Measurements from ENCODE around the gene NAALADL2. TPM values are rescaled to one million over a fixed set of nuclear protein-coding genes. Genes with fewer than 3 reads are reported as not detected.

Gene NAALADL2
- polyA plus RNA-seq, 1 donor from 2014 or later = 1.6 TPM

GRCh38 chr3:175836617-175837016, 977.5 kb downstream of the NAALADL2 start:
- no peak overlapping the region for H3K27ac ChIP-seq (ENCODE audit: low read length)
- no peaks in the 10 kb centered on the region for H3K79me2 ChIP-seq (replicated peaks; ENCODE audit: insufficient read depth, low read length)
- no peaks in the 10 kb centered on the region for H3K36me3 ChIP-seq (ENCODE audit: insufficient read depth, low read length)
- H3K9me3 ChIP-seq (ENCODE audit: low read length) = no peaks in the 10 kb centered on the region
- H3K27me3 ChIP-seq (ENCODE audit: insufficient read depth, low read depth, low read length) = no peaks in the 10 kb centered on the region
- no peaks in the 10 kb centered on the region for H3K9me2 ChIP-seq (ENCODE audit: insufficient read depth, low read length)
- no peak overlapping the region for H3K4me2 ChIP-seq (ENCODE audit: low read length)
- H3F3A ChIP-seq (ENCODE audit: insufficient read depth, low read length, poor library complexity, severe bottlenecking) = no peaks in the 10 kb centered on the region
- no peak overlapping the region for H3K4me3 ChIP-seq (ENCODE audit: low read length)
- no peak overlapping the region for H3K9ac ChIP-seq (ENCODE audit: low read length)
- no peaks in the 10 kb centered on the region for H4K20me1 ChIP-seq (ENCODE audit: insufficient read depth)
- H2AFZ ChIP-seq (ENCODE audit: low read depth, low read length) = no peak overlapping the region
- TF ChIP-seq MXI1 (conservative IDR thresholded peaks at IDR 0.05; ENCODE audit: poor library complexity, severe bottlenecking) = no peak

GRCh38 chr3:175837962-175838361, 978.8 kb downstream of the NAALADL2 start:
- Histone ChIP-seq H3K9me3 (ENCODE audit: low read length) (no peaks in the 10 kb centered on the region), H3K36me3 (ENCODE audit: insufficient read depth, low read length) (no peaks in the 10 kb centered on the region), H3K9ac (ENCODE audit: low read length) (no peak overlapping the region), H3K4me2 (ENCODE audit: low read length) (no peak overlapping the region), H3F3A (ENCODE audit: insufficient read depth, low read length, poor library complexity, severe bottlenecking) (no peaks in the 10 kb centered on the region), H4K20me1 (ENCODE audit: insufficient read depth) (no peaks in the 10 kb centered on the region), H3K27ac (ENCODE audit: low read length) (no peak overlapping the region), H3K27me3 (ENCODE audit: insufficient read depth, low read depth, low read length) (no peaks in the 10 kb centered on the region), H3K4me3 (ENCODE audit: low read length) (no peak overlapping the region), H2AFZ (ENCODE audit: low read depth, low read length) (no peak overlapping the region), H3K79me2 (replicated peaks; ENCODE audit: insufficient read depth, low read length) (no peaks in the 10 kb centered on the region), H3K9me2 (ENCODE audit: insufficient read depth, low read length) (no peaks in the 10 kb centered on the region)
- no peak for TF ChIP-seq EP300 (conservative IDR thresholded peaks at IDR 0.05; ENCODE audit: poor library complexity, severe bottlenecking)
- no peak for TF ChIP-seq RAD21 (conservative IDR thresholded peaks at IDR 0.05)
- no peak for TF ChIP-seq EZH2 (IDR thresholded peaks at IDR 0.05; ENCODE audit: borderline replicate concordance, insufficient read depth, low read length, poor library complexity, severe bottlenecking)
- TF ChIP-seq TAF1 (IDR thresholded peaks at IDR 0.05; ENCODE audit: low read depth) = no peak
- no peak for TF ChIP-seq MXI1 (conservative IDR thresholded peaks at IDR 0.05; ENCODE audit: poor library complexity, severe bottlenecking)

DNA sequence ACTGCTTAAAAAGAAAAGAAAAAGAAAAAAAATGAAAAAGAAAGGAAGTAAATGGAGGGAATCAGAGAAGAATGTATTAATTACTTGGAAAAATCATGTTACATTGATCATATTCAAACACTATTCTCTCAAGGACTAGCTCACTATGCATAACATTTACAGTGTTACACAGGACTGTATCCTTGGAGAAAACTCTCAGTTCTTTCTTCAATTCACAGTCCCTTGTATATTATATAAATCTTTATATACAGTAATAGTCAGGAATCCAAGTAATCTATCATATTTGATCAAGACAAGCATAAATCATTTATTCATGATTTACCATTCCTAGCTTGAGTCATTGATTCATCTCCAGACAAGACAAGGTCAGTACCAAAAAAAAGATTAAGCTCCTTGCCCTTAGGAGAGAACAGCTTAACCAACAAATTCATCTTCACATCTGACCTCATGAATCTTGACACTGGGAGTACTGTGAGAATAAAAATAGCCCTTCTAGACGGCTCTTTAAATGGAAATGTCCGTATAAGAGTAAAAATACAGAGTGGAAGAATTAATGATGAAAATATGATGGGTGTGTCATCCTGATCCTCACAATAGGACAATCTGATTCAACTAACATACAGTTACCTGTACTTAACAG, 980.4 kb downstream of the NAALADL2 start:
- H3K4me2 ChIP-seq (ENCODE audit: low read length) = no peak overlapping the region
- no peak overlapping the region for H3K4me3 ChIP-seq (ENCODE audit: low read length)
- no peak overlapping the region for H3K27ac ChIP-seq (ENCODE audit: low read length)

More for the DNA sequence above, 980.4 kb downstream of the NAALADL2 start:
- H3K36me3 ChIP-seq (ENCODE audit: insufficient read depth, low read length) = no peaks in the 10 kb centered on the region
- H3F3A ChIP-seq (ENCODE audit: insufficient read depth, low read length, poor library complexity, severe bottlenecking) = no peaks in the 10 kb centered on the region
- H4K20me1 ChIP-seq (ENCODE audit: insufficient read depth) = no peaks in the 10 kb centered on the region
- no peak overlapping the region for H2AFZ ChIP-seq (ENCODE audit: low read depth, low read length)
- H3K27me3 ChIP-seq (ENCODE audit: insufficient read depth, low read depth, low read length) = no peaks in the 10 kb centered on the region
- no peak overlapping the region for H3K9ac ChIP-seq (ENCODE audit: low read length)
- H3K79me2 ChIP-seq (replicated peaks; ENCODE audit: insufficient read depth, low read length) = no peaks in the 10 kb centered on the region
- TF ChIP-seq, protein P1, sequence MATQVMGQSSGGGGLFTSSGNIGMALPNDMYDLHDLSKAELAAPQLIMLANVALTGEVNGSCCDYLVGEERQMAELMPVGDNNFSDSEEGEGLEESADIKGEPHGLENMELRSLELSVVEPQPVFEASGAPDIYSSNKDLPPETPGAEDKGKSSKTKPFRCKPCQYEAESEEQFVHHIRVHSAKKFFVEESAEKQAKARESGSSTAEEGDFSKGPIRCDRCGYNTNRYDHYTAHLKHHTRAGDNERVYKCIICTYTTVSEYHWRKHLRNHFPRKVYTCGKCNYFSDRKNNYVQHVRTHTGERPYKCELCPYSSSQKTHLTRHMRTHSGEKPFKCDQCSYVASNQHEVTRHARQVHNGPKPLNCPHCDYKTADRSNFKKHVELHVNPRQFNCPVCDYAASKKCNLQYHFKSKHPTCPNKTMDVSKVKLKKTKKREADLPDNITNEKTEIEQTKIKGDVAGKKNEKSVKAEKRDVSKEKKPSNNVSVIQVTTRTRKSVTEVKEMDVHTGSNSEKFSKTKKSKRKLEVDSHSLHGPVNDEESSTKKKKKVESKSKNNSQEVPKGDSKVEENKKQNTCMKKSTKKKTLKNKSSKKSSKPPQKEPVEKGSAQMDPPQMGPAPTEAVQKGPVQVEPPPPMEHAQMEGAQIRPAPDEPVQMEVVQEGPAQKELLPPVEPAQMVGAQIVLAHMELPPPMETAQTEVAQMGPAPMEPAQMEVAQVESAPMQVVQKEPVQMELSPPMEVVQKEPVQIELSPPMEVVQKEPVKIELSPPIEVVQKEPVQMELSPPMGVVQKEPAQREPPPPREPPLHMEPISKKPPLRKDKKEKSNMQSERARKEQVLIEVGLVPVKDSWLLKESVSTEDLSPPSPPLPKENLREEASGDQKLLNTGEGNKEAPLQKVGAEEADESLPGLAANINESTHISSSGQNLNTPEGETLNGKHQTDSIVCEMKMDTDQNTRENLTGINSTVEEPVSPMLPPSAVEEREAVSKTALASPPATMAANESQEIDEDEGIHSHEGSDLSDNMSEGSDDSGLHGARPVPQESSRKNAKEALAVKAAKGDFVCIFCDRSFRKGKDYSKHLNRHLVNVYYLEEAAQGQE (IDR thresholded peaks at IDR 0.05; ENCODE audit: borderline replicate concordance) = no peak
- no peak for TF ChIP-seq SMC3 (conservative IDR thresholded peaks at IDR 0.05; ENCODE audit: poor library complexity)
- no peak for TF ChIP-seq RAD21 (conservative IDR thresholded peaks at IDR 0.05)
- TF ChIP-seq MXI1 (conservative IDR thresholded peaks at IDR 0.05; ENCODE audit: poor library complexity, severe bottlenecking) = no peak
- H3K9me3 ChIP-seq (ENCODE audit: low read length) = no peaks in the 10 kb centered on the region
- H3K9me2 ChIP-seq (ENCODE audit: insufficient read depth, low read length) = no peaks in the 10 kb centered on the region
